GM06990 (cell line): ENCODE data around the gene KRT86.

Experiments
- DNase-seq: peaks from one replicate; pipeline ENCODE4 v3.0.0-alpha.2; 2011; ENCODE audit not compliant: insufficient read length; ENCODE audit errors: extremely low read depth
- H3K27me3 ChIP-seq: replicated peaks from 2 replicates; pipeline ENCODE4 v1.6.0; 2011; ENCODE audit warnings: low read length; ENCODE audit not compliant: control insufficient read depth, insufficient read depth
- H3K36me3 ChIP-seq: 2 replicates; pipeline ENCODE4 v1.5.1; 2011; ENCODE audit warnings: low read length; ENCODE audit not compliant: control insufficient read depth, insufficient read depth
- H3K4me3 ChIP-seq: replicated peaks from 2 replicates; pipeline ENCODE4 v1.5.1; 2011; ENCODE audit warnings: low read depth, mild to moderate bottlenecking, control low read depth, low read length
- TF ChIP-seq, protein P1 (sequence below): IDR thresholded peaks from 2 replicates; pipeline ENCODE4 v1.5.1; 2011; ENCODE audit warnings: low read length, control low read depth, mild to moderate bottlenecking, inconsistent platforms; ENCODE audit not compliant: insufficient read depth, poor library complexity, severe bottlenecking

The KRT86 gene

DNA sequence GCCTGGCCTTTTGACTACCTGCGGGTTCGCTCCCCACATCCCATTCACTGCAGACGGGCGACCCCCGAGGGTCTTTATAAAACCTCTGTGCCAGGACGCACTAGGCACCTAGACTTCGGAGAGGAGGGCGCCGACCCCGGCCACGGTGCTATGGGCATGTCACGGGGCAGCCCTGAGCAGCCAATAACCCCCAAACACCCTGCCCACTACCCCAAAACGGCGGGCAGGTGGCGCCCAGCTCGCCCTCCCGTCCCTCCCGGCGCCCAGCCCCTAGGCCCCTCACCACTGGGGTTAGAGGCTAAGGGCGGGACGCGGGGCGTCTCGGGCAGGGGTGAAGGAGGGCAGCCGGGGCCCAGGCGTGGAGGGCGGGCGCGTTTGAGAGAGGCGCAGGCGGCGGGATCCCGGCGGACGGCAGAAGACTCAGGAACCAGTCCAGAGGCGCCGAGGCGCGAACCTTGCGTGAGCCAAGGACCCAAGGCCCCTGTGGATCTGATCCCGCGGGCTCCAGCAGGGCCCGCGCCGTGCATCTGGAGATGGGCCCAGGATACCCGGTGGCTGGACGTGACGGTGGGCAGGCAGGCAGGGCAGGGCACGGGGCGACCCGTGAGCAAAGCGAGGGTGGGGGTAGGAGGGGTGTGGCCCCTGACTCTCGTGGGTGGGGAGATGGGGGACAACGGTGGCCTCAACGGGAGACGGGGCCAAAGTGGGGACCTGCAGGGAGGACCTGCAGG is 81.8 kb downstream of the KRT86 start:
- no peak for DNase-seq
- no peaks in the 10 kb centered on the region for H3K36me3 ChIP-seq
- TF ChIP-seq, protein P1, sequence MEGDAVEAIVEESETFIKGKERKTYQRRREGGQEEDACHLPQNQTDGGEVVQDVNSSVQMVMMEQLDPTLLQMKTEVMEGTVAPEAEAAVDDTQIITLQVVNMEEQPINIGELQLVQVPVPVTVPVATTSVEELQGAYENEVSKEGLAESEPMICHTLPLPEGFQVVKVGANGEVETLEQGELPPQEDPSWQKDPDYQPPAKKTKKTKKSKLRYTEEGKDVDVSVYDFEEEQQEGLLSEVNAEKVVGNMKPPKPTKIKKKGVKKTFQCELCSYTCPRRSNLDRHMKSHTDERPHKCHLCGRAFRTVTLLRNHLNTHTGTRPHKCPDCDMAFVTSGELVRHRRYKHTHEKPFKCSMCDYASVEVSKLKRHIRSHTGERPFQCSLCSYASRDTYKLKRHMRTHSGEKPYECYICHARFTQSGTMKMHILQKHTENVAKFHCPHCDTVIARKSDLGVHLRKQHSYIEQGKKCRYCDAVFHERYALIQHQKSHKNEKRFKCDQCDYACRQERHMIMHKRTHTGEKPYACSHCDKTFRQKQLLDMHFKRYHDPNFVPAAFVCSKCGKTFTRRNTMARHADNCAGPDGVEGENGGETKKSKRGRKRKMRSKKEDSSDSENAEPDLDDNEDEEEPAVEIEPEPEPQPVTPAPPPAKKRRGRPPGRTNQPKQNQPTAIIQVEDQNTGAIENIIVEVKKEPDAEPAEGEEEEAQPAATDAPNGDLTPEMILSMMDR: no peak

DNA sequence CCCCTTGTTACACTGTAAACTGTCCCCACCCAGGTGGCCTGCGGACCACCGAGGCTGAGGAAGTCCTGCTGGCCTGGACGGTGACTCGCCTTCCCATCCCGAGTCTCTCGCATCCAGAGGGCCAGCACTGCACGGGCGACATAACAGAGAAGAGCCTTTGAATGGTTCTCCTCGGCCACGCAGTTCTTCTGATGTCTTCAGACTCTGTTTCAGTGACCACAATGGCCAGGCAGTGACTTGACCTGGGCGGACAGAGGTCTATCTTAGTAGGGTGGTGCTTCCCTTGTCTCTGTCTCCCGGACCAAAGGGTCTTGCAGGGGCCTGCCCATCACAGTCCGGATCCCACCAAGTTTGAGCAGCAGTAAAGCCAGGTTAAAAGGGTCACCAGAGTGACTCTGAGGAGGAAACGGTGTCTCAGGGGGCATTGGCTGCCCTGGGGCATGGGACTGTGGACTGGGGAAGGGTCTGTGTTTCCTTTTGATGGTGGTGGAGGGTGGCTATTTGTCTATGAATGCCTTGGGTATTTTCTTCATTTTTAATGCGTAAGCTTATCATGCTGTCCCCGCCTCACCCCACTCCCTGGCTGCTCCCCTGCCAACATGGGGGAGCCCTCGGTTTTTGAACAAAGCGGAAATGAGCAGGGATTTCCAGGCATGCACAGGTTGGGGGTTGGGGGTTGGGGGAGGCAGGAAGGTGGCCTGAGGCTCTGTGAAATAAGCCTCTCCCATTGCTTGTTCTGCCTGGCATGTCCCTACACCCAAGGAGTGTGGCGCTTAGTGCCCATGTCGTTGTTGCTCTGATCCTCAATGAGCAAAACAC is 82.5 kb downstream of the KRT86 start:
- DNase-seq: no peak
- H3K4me3 ChIP-seq: no peak overlapping the region
- H3K27me3 ChIP-seq: no peaks in the 10 kb centered on the region; the same call in none of the 2 replicates
- H3K36me3 ChIP-seq: no peaks in the 10 kb centered on the region
- TF ChIP-seq, protein P1: no peak

More for the DNA sequence above, 81.8 kb downstream of the KRT86 start:
- H3K4me3 ChIP-seq: no peak overlapping the region
- no peaks in the 10 kb centered on the region; the same call in none of the 2 replicates for H3K27me3 ChIP-seq
